NCI-H2171 treated with DMSO at 0.1 percent for 48 hours (cell line): ENCODE measurements around the gene CSTF3.
"Not testable (repeated sequence)": the region's sequence is repeated elsewhere in the genome, so short reads cannot be mapped to it uniquely, and the experiment has no call there.

Source experiments
- DNase-seq: peaks from one replicate; lab custom pipeline; 2025; lab: John Stamatoyannopoulos, UW

Gene CSTF3

GRCh38 chr11:33161120-33162005 lies at the start of gene CSTF3:
CSTF3 (minus strand) TSS chr11:33161480; CDS start chr11:33161325, 155 bp downstream.
- DNase-seq: peak; percentile 100

GRCh38 chr11:33208150-33208549 lies 46.9 kb upstream of the CSTF3 start:
- DNase-seq: no peak

- DNase-seq: no peak
These were observed 46.2 kb upstream of the CSTF3 start for GRCh38 chr11:33207408-33207985.

GRCh38 chr11:33197915-33198727 lies 36.8 kb upstream of the CSTF3 start:
- no peak for DNase-seq

- no peak for DNase-seq
These were observed 34.3 kb upstream of the CSTF3 start for GRCh38 chr11:33195462-33196173.

- DNase-seq: no peak
These were observed 33.2 kb upstream of the CSTF3 start for GRCh38 chr11:33194455-33194854.

GRCh38 chr11:33191467-33191866 lies 30.2 kb upstream of the CSTF3 start:
- DNase-seq: no peak

GRCh38 chr11:33187998-33188722 lies 26.9 kb upstream of the CSTF3 start:
- no peak for DNase-seq

- DNase-seq: no peak
These were observed 24.5 kb upstream of the CSTF3 start for GRCh38 chr11:33185756-33186155.

- no peak for DNase-seq
These were observed 21.1 kb upstream of the CSTF3 start for GRCh38 chr11:33182246-33182878.

- DNase-seq: no peak
These were observed 18.1 kb upstream of the CSTF3 start for GRCh38 chr11:33179348-33179803.

- no peak for DNase-seq
These were observed 17.3 kb upstream of the CSTF3 start for GRCh38 chr11:33178443-33179180.

GRCh38 chr11:33177676-33178336 lies 16.5 kb upstream of the CSTF3 start:
- DNase-seq: no peak

GRCh38 chr11:33176760-33177159 lies 15.5 kb upstream of the CSTF3 start:
- not testable (repeated sequence) for DNase-seq

GRCh38 chr11:33172996-33173395 lies 11.7 kb upstream of the CSTF3 start:
- DNase-seq: no peak

GRCh38 chr11:33172345-33172744 lies 11.1 kb upstream of the CSTF3 start:
- no peak for DNase-seq

- DNase-seq: no peak
These were observed 10.0 kb upstream of the CSTF3 start for GRCh38 chr11:33171251-33171650.

- no peak for DNase-seq
These were observed 7.5 kb upstream of the CSTF3 start for GRCh38 chr11:33168709-33169200.

GRCh38 chr11:33162831-33163230 lies 1.6 kb upstream of the CSTF3 start:
- DNase-seq: peak; percentile 37
